WTC11 (cell line): Measurements from ENCODE around the gene BANF2. TPM values are rescaled to one million over a fixed set of nuclear protein-coding genes. Genes with fewer than 3 reads are reported as not detected.
A peak's percentile ranks its signal among the peaks of the same experiment; 100 is the strongest.

ENCODE experiments used
- ATAC-seq: fragments of 200-7000 bp; cut with Tn5 transposase; 2 replicates; pipeline ENCODE4 v1.10.0; 2021; ENCODE audit warnings: mild to moderate bottlenecking, moderate library complexity
- CTCF ChIA-PET: fragments of 300-600 bp; sonication (Branson Sonifier 250); formaldehyde crosslinking; loops from one replicate; lab custom pipeline; 2021; ENCODE audit warnings: antibody characterized with exemption; lab: Charles Lee
- POLR2A ChIA-PET: fragments of 350-600 bp; sonication (Branson Sonifier 250); formaldehyde crosslinking; loops from one replicate; lab custom pipeline; 2021; ENCODE audit warnings: antibody characterized with exemption; lab: Charles Lee
- DNase-seq: peaks from one replicate; pipeline ENCODE4 v3.0.0; 2021; ENCODE audit warnings: low spot score
- H3K27ac Mint-ChIP-seq: 2 replicates; pipeline ENCODE4 v1.8.0; 2021; ENCODE audit warnings: mixed read lengths
- H3K27me3 Mint-ChIP-seq: 2 replicates; pipeline ENCODE4 v1.8.0; 2021; ENCODE audit warnings: low read depth, mild to moderate bottlenecking, moderate library complexity, mixed read lengths
- H3K36me3 Mint-ChIP-seq: 2 replicates; pipeline ENCODE4 v1.8.0; 2021; ENCODE audit warnings: mixed read lengths
- H3K4me1 Mint-ChIP-seq: 2 replicates; pipeline ENCODE4 v1.8.0; 2022; ENCODE audit warnings: mixed read lengths
- H3K4me3 Mint-ChIP-seq: 2 replicates; pipeline ENCODE4 v1.8.0; 2021; ENCODE audit warnings: mild to moderate bottlenecking, moderate library complexity, mixed read lengths
- H3K9me3 Mint-ChIP-seq: 2 replicates; pipeline ENCODE4 v1.8.0; 2021; ENCODE audit warnings: mixed read lengths
- ATF1 ChIP-seq: sonication (generic); formaldehyde crosslinking; IDR thresholded peaks from 2 replicates; pipeline ENCODE4 v1.8.1; 2023; ENCODE audit warnings: mild to moderate bottlenecking, moderate library complexity, missing genetic modification reagents
- CBFB ChIP-seq: sonication (generic); formaldehyde crosslinking; IDR thresholded peaks from 2 replicates; pipeline ENCODE4 v1.8.1; 2022; ENCODE audit warnings: mild to moderate bottlenecking, low read depth, missing genetic modification reagents
- CREB1 ChIP-seq: sonication (generic); formaldehyde crosslinking; IDR thresholded peaks from 2 replicates; pipeline ENCODE4 v1.8.0; 2023; ENCODE audit warnings: mild to moderate bottlenecking, missing genetic modification reagents
- ETV6 ChIP-seq: sonication (generic); formaldehyde crosslinking; IDR thresholded peaks from 2 replicates; pipeline ENCODE4 v1.8.1; 2022; ENCODE audit warnings: mild to moderate bottlenecking, missing genetic modification reagents
- FOXK1 ChIP-seq: sonication (generic); formaldehyde crosslinking; IDR thresholded peaks from 2 replicates; pipeline ENCODE4 v1.8.0; 2022; ENCODE audit warnings: mild to moderate bottlenecking, moderate library complexity, missing genetic modification reagents
- JAZF1 ChIP-seq: fragments of 250-450 bp; sonication (Bioruptor Pico); IDR thresholded peaks from 2 replicates; pipeline ENCODE4 v1.9.0; 2021; ENCODE audit warnings: moderate library complexity, mild to moderate bottlenecking, inconsistent platforms
- JUN ChIP-seq: sonication (generic); formaldehyde crosslinking; IDR thresholded peaks from 2 replicates; pipeline ENCODE4 v1.8.0; 2023; ENCODE audit warnings: mild to moderate bottlenecking, missing genetic modification reagents
- KAT7 ChIP-seq: sonication (generic); formaldehyde crosslinking; IDR thresholded peaks from 2 replicates; pipeline ENCODE4 v1.8.1; 2023; ENCODE audit warnings: missing genetic modification reagents, mild to moderate bottlenecking, borderline replicate concordance
- MYBL2 ChIP-seq: sonication (generic); formaldehyde crosslinking; IDR thresholded peaks from 2 replicates; pipeline ENCODE4 v1.8.1; 2023; ENCODE audit warnings: mild to moderate bottlenecking, moderate library complexity, missing genetic modification reagents
- NFATC4 ChIP-seq: fragments of 250-450 bp; sonication (Bioruptor Pico); IDR thresholded peaks from 2 replicates; pipeline ENCODE4 v1.9.0; 2021; ENCODE audit warnings: mild to moderate bottlenecking
- NFYB ChIP-seq: sonication (generic); formaldehyde crosslinking; conservative IDR thresholded peaks from 2 replicates; pipeline ENCODE4 v1.8.0; 2022; ENCODE audit warnings: low read depth, missing genetic modification reagents
- NR2C2 ChIP-seq: sonication (generic); formaldehyde crosslinking; IDR thresholded peaks from 2 replicates; pipeline ENCODE4 v1.8.0; 2022; ENCODE audit warnings: mild to moderate bottlenecking, missing genetic modification reagents
- OVOL2 ChIP-seq: fragments of 250-450 bp; sonication (Bioruptor Pico); IDR thresholded peaks from 2 replicates; pipeline ENCODE4 v1.9.0; 2021; ENCODE audit warnings: mild to moderate bottlenecking, borderline replicate concordance
- SMAD4 ChIP-seq: sonication (generic); formaldehyde crosslinking; IDR thresholded peaks from 2 replicates; pipeline ENCODE4 v1.8.0; 2022; ENCODE audit warnings: mild to moderate bottlenecking, missing genetic modification reagents
- SOX15 ChIP-seq: fragments of 250-450 bp; sonication (Bioruptor Pico); IDR thresholded peaks from 2 replicates; pipeline ENCODE4 v1.9.0; 2021; ENCODE audit warnings: mild to moderate bottlenecking
- ZBTB21 ChIP-seq: sonication (generic); formaldehyde crosslinking; IDR thresholded peaks from 2 replicates; pipeline ENCODE4 v1.8.1; 2023; ENCODE audit warnings: mild to moderate bottlenecking, missing genetic modification reagents, borderline replicate concordance
- ZNF121 ChIP-seq: sonication (generic); formaldehyde crosslinking; IDR thresholded peaks from 2 replicates; pipeline ENCODE4 v1.8.0; 2023; ENCODE audit warnings: missing genetic modification reagents
- total RNA-seq: library from RNA; stranded (reverse); gene quantifications from 3 replicates; pipeline ENCODE4 v1.2.3, GENCODE V29; 2021
- TF ChIP-seq, protein P1 (sequence below): fragments of 250-450 bp; sonication (Bioruptor Pico); IDR thresholded peaks from 2 replicates; pipeline ENCODE4 v1.9.0; 2021; ENCODE audit warnings: moderate library complexity, mild to moderate bottlenecking, inconsistent platforms, borderline replicate concordance
- TF ChIP-seq, protein P2 (sequence below): fragments of 250-450 bp; sonication (Bioruptor Pico); IDR thresholded peaks from 2 replicates; pipeline ENCODE4 v2.1.2; 2022; ENCODE audit warnings: mild to moderate bottlenecking, moderate library complexity
- TF ChIP-seq, protein P3 (sequence below): fragments of 250-450 bp; sonication (Bioruptor Pico); IDR thresholded peaks from 2 replicates; pipeline ENCODE4 v1.9.0; 2021; ENCODE audit warnings: mild to moderate bottlenecking
- TF ChIP-seq, protein P4 (sequence below): fragments of 250-450 bp; sonication (Bioruptor Pico); IDR thresholded peaks from 2 replicates; pipeline ENCODE4 v1.9.0; 2021; ENCODE audit warnings: mild to moderate bottlenecking, borderline replicate concordance
- TF ChIP-seq, protein P5 (sequence below): sonication (generic); formaldehyde crosslinking; IDR thresholded peaks from 2 replicates; pipeline ENCODE4 v1.8.0; 2022; ENCODE audit warnings: mild to moderate bottlenecking, missing genetic modification reagents

The BANF2 gene
- total RNA-seq, 1 experiment from 2014 or later, result not detected

DNA sequence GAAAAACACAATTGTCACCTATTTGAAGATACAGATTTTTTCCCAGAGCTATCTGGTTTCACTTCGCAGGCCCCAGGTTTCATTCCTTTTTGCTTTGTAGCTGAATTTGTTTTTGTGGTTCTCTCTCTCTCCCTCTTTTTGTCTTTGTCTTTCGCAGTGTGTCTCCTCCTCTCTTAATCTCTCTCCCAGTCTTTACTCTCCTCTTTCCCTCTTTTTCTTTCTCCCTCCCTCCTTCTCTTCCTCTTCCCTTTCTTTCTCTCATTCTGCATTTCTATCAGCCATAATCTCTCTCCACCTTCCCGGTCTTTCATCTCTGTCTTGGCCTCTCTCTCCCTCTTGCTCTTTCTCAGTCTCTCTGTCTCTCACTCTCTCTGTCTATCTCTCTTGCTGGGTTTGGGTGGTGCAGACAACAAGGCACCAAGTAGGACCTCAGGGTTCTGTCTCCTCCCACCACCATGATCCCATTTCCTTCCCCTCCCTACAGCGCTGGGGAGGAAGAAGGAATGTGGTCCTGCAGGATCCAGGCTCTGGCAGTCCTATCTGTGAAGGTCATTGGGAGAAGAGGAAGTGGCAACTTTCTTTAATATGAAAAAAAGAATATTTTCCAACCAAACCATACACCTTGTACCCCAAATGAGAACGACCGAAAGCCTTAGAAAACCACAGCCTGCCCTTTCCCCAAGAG is 63.2 kb downstream of the BANF2 start:
- Mint-ChIP-seq H3K4me1 (peaks cover 26% of the 10 kb centered on the region), H3K4me3 (no peak overlapping the region), H3K9me3 (peaks cover 18% of the 10 kb centered on the region), H3K27me3 (peaks cover 10% of the 10 kb centered on the region), H3K36me3 (peaks cover 18% of the 10 kb centered on the region), H3K27ac (peak overlapping the region; percentile 92)
- CTCF ChIA-PET, result no interaction called here
- TF ChIP-seq NFYB (CRISPR knock-in tag) (no peak), ETV6 (CRISPR knock-in tag) (no peak), MYBL2 (CRISPR knock-in tag) (no peak), KAT7 (CRISPR knock-in tag) (no peak), ZBTB21 (CRISPR knock-in tag) (no peak), CREB1 (CRISPR knock-in tag) (no peak), NFATC4 (CRISPR knock-in tag) (no peak), NR2C2 (CRISPR knock-in tag) (no peak), FOXK1 (CRISPR knock-in tag) (no peak)
- TF ChIP-seq, protein P1, sequence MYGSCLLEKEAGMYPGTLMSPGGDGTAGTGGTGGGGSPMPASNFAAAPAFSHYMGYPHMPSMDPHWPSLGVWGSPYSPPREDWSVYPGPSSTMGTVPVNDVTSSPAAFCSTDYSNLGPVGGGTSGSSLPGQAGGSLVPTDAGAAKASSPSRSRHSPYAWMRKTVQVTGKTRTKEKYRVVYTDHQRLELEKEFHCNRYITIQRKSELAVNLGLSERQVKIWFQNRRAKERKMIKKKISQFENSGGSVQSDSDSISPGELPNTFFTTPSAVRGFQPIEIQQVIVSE, result no peak
- TF ChIP-seq, protein P2, sequence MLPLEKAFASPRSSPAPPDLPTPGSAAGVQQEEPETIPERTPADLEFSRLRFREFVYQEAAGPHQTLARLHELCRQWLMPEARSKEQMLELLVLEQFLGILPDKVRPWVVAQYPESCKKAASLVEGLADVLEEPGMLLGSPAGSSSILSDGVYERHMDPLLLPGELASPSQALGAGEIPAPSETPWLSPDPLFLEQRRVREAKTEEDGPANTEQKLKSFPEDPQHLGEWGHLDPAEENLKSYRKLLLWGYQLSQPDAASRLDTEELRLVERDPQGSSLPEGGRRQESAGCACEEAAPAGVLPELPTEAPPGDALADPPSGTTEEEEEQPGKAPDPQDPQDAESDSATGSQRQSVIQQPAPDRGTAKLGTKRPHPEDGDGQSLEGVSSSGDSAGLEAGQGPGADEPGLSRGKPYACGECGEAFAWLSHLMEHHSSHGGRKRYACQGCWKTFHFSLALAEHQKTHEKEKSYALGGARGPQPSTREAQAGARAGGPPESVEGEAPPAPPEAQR, result no peak
- ATAC-seq (peak; percentile 73), DNase-seq (no peak)
- POLR2A ChIA-PET, result no interaction called here

DNA sequence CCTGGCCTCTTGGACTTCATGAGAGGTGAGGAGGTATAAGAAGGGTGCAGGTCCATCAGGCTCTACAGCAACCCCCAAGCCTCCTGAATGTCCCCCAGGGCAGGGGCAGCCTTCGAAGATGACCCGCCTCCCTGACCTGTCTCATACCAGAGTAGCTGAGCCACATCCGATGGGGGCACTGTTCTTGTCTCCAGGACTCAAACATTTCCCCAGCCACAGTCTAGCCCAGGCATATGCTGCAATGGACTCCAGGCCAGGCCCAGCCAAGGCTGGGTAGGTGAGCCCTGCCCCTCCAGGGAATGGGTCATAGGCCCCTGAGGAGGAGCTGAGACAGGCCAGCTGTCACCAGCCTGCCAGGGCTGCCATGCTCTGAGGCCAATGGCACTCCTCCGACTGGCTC is 65.3 kb downstream of the BANF2 start:
- CTCF ChIA-PET, result interaction anchor here (1.3 kb wide), 1 partner anchor 83 kb away, joined by 4 read pairs; the partner anchor contains the start of gene RRBP1
- Mint-ChIP-seq H3K27ac (no peak overlapping the region), H3K4me1 (peaks cover 26% of the 10 kb centered on the region), H3K4me3 (no peak overlapping the region), H3K27me3 (no peaks in the 10 kb centered on the region; the same call in 1 of the 2 replicates), H3K9me3 (peaks cover 6% of the 10 kb centered on the region), H3K36me3 (peaks cover 4% of the 10 kb centered on the region)
- ATAC-seq (no peak), DNase-seq (no peak)
- POLR2A ChIA-PET, result no interaction called here
- TF ChIP-seq SOX15 (CRISPR knock-in tag) (no peak), OVOL2 (no peak), CBFB (no peak), JAZF1 (CRISPR knock-in tag) (no peak), SMAD4 (no peak), MYBL2 (CRISPR knock-in tag) (no peak), ATF1 (no peak), JUN (no peak), ZNF121 (CRISPR knock-in tag) (no peak)
- TF ChIP-seq, protein P2, result no peak
- TF ChIP-seq, protein P3, sequence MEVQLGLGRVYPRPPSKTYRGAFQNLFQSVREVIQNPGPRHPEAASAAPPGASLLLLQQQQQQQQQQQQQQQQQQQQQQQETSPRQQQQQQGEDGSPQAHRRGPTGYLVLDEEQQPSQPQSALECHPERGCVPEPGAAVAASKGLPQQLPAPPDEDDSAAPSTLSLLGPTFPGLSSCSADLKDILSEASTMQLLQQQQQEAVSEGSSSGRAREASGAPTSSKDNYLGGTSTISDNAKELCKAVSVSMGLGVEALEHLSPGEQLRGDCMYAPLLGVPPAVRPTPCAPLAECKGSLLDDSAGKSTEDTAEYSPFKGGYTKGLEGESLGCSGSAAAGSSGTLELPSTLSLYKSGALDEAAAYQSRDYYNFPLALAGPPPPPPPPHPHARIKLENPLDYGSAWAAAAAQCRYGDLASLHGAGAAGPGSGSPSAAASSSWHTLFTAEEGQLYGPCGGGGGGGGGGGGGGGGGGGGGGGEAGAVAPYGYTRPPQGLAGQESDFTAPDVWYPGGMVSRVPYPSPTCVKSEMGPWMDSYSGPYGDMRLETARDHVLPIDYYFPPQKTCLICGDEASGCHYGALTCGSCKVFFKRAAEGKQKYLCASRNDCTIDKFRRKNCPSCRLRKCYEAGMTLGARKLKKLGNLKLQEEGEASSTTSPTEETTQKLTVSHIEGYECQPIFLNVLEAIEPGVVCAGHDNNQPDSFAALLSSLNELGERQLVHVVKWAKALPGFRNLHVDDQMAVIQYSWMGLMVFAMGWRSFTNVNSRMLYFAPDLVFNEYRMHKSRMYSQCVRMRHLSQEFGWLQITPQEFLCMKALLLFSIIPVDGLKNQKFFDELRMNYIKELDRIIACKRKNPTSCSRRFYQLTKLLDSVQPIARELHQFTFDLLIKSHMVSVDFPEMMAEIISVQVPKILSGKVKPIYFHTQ, result no peak
- TF ChIP-seq, protein P4, sequence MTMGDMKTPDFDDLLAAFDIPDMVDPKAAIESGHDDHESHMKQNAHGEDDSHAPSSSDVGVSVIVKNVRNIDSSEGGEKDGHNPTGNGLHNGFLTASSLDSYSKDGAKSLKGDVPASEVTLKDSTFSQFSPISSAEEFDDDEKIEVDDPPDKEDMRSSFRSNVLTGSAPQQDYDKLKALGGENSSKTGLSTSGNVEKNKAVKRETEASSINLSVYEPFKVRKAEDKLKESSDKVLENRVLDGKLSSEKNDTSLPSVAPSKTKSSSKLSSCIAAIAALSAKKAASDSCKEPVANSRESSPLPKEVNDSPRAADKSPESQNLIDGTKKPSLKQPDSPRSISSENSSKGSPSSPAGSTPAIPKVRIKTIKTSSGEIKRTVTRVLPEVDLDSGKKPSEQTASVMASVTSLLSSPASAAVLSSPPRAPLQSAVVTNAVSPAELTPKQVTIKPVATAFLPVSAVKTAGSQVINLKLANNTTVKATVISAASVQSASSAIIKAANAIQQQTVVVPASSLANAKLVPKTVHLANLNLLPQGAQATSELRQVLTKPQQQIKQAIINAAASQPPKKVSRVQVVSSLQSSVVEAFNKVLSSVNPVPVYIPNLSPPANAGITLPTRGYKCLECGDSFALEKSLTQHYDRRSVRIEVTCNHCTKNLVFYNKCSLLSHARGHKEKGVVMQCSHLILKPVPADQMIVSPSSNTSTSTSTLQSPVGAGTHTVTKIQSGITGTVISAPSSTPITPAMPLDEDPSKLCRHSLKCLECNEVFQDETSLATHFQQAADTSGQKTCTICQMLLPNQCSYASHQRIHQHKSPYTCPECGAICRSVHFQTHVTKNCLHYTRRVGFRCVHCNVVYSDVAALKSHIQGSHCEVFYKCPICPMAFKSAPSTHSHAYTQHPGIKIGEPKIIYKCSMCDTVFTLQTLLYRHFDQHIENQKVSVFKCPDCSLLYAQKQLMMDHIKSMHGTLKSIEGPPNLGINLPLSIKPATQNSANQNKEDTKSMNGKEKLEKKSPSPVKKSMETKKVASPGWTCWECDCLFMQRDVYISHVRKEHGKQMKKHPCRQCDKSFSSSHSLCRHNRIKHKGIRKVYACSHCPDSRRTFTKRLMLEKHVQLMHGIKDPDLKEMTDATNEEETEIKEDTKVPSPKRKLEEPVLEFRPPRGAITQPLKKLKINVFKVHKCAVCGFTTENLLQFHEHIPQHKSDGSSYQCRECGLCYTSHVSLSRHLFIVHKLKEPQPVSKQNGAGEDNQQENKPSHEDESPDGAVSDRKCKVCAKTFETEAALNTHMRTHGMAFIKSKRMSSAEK (CRISPR knock-in tag), result no peak
- TF ChIP-seq, protein P5, sequence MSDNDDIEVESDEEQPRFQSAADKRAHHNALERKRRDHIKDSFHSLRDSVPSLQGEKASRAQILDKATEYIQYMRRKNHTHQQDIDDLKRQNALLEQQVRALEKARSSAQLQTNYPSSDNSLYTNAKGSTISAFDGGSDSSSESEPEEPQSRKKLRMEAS (CRISPR knock-in tag), result no peak
